Endometrial microvascular endothelial cells (primary cell): ENCODE results near the gene CATSPER1. TPM values are rescaled to one million over a fixed set of nuclear protein-coding genes. Genes with fewer than 3 reads are reported as not detected.

Experiments
- in situ Hi-C: cut with HindIII; loops from 2 replicates; pipeline ENCODE4 v1.10.0; 2017; ENCODE audit warnings: low sequenced_read_pairs, low pct_unique_long_range_greater_than_20kb; ENCODE audit errors: inconsistent ontology term
- total RNA-seq: library from RNA; depleted of rRNA; stranded (reverse); fragments of >200 nt; gene quantifications from one replicate; pipeline ENCODE4 v1.2.3, GENCODE V29; 2015; ENCODE audit errors: inconsistent ontology term

CATSPER1 gene
- total RNA-seq, 1 donor from 2014 or later: under 0.01 TPM

- in situ Hi-C loops: no loop called here
These were observed 28.7 kb upstream of the CATSPER1 start for GRCh38 chr11:66055021-66055420.

GRCh38 chr11:66052664-66052982, 26.3 kb upstream of the CATSPER1 start:
- in situ Hi-C loops: no loop called here

- in situ Hi-C loops: no loop called here
These were observed 25.7 kb upstream of the CATSPER1 start, which contains the start of gene SF3B2 for GRCh38 chr11:66051766-66052663. TSS of gene SF3B2 (plus strand) at chr11:66052364. CDS start at chr11:66052385, 21 bp downstream.

GRCh38 chr11:66051371-66051765, 25.1 kb upstream of the CATSPER1 start:
- in situ Hi-C loops: no loop called here

- in situ Hi-C loops: no loop called here
These were observed 24.4 kb upstream of the CATSPER1 start for GRCh38 chr11:66050581-66051231.

- in situ Hi-C loops: no loop called here
These were observed 22.5 kb upstream of the CATSPER1 start, which contains the start of gene GAL3ST3 for GRCh38 chr11:66048547-66049323. TSS of gene GAL3ST3 (minus strand) at chr11:66049161. CDS start at chr11:66045415, 3,746 bp downstream.

- in situ Hi-C loops: no loop called here
These were observed 21.5 kb upstream of the CATSPER1 start for GRCh38 chr11:66047541-66048365.

- in situ Hi-C loops: no loop called here
These were observed 20.6 kb upstream of the CATSPER1 start for GRCh38 chr11:66046901-66047300.

- in situ Hi-C loops: no loop called here
These were observed 18.9 kb upstream of the CATSPER1 start for GRCh38 chr11:66045177-66045639.

- in situ Hi-C loops: no loop called here
These were observed 18.5 kb upstream of the CATSPER1 start for GRCh38 chr11:66044757-66045156.

- in situ Hi-C loops: no loop called here
These were observed 17.0 kb upstream of the CATSPER1 start for GRCh38 chr11:66042996-66043906.

- in situ Hi-C loops: no loop called here
These were observed 16.1 kb upstream of the CATSPER1 start for GRCh38 chr11:66042227-66042995.

GRCh38 chr11:66039765-66040164, 13.5 kb upstream of the CATSPER1 start:
- in situ Hi-C loops: no loop called here

- in situ Hi-C loops: no loop called here
These were observed 11.0 kb upstream of the CATSPER1 start for GRCh38 chr11:66037327-66037726.

GRCh38 chr11:66036334-66036710, 10.0 kb upstream of the CATSPER1 start:
- in situ Hi-C loops: no loop called here

GRCh38 chr11:66035653-66036333, 9.5 kb upstream of the CATSPER1 start:
- in situ Hi-C loops: no loop called here
